SH-SY5Y (cell line): ENCODE results near the gene SAE1.

Experiments used
- GATA2 ChIP-seq: IDR thresholded peaks from 2 replicates; pipeline ENCODE4 v1.6.1; 2011; ENCODE audit warnings: mild to moderate bottlenecking, low read depth, low read length
- GATA3 ChIP-seq: IDR thresholded peaks from 2 replicates; pipeline ENCODE4 v1.6.1; 2011; ENCODE audit warnings: low read depth, mild to moderate bottlenecking, low read length, moderate library complexity

DNA sequence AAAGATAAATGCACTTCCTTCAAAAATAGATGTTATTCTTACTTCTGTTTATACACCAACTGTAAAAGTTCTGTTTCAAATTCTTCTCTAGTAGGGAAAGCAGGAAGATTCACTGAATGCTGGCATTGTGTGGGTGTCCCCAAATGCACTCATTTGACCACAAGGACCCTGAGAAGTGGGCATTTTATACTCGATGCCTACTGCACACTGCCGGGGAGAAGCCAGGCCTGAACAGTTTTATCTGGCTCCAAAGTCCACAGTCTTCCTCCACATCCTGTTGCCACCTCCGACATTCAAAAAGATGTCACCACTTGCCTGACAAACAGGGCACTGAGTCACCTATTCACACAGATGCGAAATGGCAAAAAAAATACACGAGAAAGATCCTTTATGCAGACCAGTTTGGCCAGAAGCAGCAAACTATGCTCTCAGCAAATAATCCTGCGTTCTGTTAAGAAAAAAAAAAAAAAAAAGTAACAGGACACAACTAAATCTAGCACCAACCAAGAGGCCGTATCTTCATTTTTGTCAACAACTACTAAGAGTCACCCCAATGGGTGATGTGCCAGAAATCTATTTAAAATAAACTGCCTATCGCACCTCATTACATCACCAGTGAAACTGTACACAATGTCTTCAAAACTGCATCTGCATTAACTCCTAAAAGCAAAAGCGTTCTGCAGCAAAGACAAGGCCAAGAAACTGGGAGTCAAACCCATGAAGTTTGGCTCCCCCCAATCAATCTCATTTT, 23.3 kb upstream of the SAE1 start:
- TF ChIP-seq GATA3: no peak
- TF ChIP-seq GATA2: no peak
